Activated T-helper 1 cell treated with anti-CD3 and anti-CD28 coated beads, Interleukin-12 subunit alpha, Interleukin-12 subunit beta, Interleukin-2, Interleukin-4 antibody, amounts not matched to agents 30 ng/mL and 10 ng/mL and 1 ng/mL, durations not matched to agents 14 hours and 24 hours and 36 hours (primary cell): Measurements from ENCODE around the gene ABCB10. TPM values are rescaled to one million over a fixed set of nuclear protein-coding genes. Genes with fewer than 3 reads are reported as not detected.
"Not testable (repeated sequence)": the region's sequence is repeated elsewhere in the genome, so short reads cannot be mapped to it uniquely, and the experiment has no call there.

Source experiments
- DNase-seq: peaks from one replicate; pipeline ENCODE4 v3.0.0; 2021; ENCODE audit warnings: low spot score
- H3K27ac Mint-ChIP-seq: one replicate; pipeline ENCODE4 v1.8.0; 2021; ENCODE audit warnings: mild to moderate bottlenecking, mixed read lengths
- H3K27me3 Mint-ChIP-seq: one replicate; pipeline ENCODE4 v1.8.0; 2022; ENCODE audit warnings: mild to moderate bottlenecking, moderate library complexity, mixed read lengths; ENCODE audit not compliant: insufficient read depth
- H3K36me3 Mint-ChIP-seq: one replicate; pipeline ENCODE4 v1.8.0; 2021; ENCODE audit warnings: low read depth, mixed read lengths
- H3K4me1 Mint-ChIP-seq: one replicate; pipeline ENCODE4 v1.8.0; 2021; ENCODE audit warnings: low read depth, mixed read lengths
- H3K4me3 Mint-ChIP-seq: one replicate; pipeline ENCODE4 v1.8.0; 2021; ENCODE audit warnings: mild to moderate bottlenecking, moderate library complexity, mixed read lengths
- H3K9me3 Mint-ChIP-seq: one replicate; pipeline ENCODE4 v1.8.0; 2021; ENCODE audit warnings: mixed read lengths
- intact Hi-C: fragments of 100-400 bp; cut with micrococcal nuclease; formaldehyde crosslinking; loops from one replicate; pipeline ENCODE4 v1.15.1; 2024
- total RNA-seq: library from RNA; stranded (reverse); gene quantifications from 2 replicates; pipeline ENCODE4 v1.2.3, GENCODE V29; 2022

Gene ABCB10
- 46.2 and 47.0 TPM in 2 replicates for total RNA-seq

- Mint-ChIP-seq H3K27ac (peak within 1 kb of the TSS; percentile 83), H3K9me3 (no peaks in the 10 kb centered on the region), H3K36me3 (peaks cover 11% of the 10 kb centered on the region), H3K27me3 (no peaks in the 10 kb centered on the region), H3K4me1 (peaks cover 50% of the 10 kb centered on the region), H3K4me3 (peak within 1 kb of the TSS; percentile 90)
- DNase-seq: peak; percentile 81
- intact Hi-C loops: loop anchor here (1.0 to 5.0 kb wide), 11 partner anchors 16 to 1102 kb away; partner anchors contain the start of genes CCSAP, COG2, NUP133 and TAF5L
Observed at GRCh38 chr1:229558460-229559335, at the start of gene ABCB10. Gene ABCB10, minus strand, starts transcription at chr1:229558707. Its CDS starts 55 bp downstream, at chr1:229558652.

GRCh38 chr1:229607370-229607769, 48.9 kb upstream of the ABCB10 start:
- peak overlapping the region; percentile 32 for H3K27ac Mint-ChIP-seq
- peaks cover 57% of the 10 kb centered on the region for H3K36me3 Mint-ChIP-seq

GRCh38 chr1:229603371-229604005, 45.0 kb upstream of the ABCB10 start:
- intact Hi-C loops: no loop called here
- Mint-ChIP-seq H3K27ac (no peak overlapping the region), H3K4me1 (no peaks in the 10 kb centered on the region), H3K36me3 (peaks cover 57% of the 10 kb centered on the region), H3K4me3 (no peak overlapping the region), H3K9me3 (no peaks in the 10 kb centered on the region), H3K27me3 (no peaks in the 10 kb centered on the region)
- DNase-seq: no peak

More at GRCh38 chr1:229607370-229607769, 48.9 kb upstream of the ABCB10 start:
- intact Hi-C loops: no loop called here
- no peak overlapping the region for H3K4me3 Mint-ChIP-seq
- no peaks in the 10 kb centered on the region for H3K27me3 Mint-ChIP-seq
- no peaks in the 10 kb centered on the region for H3K4me1 Mint-ChIP-seq
- no peaks in the 10 kb centered on the region for H3K9me3 Mint-ChIP-seq
- DNase-seq: no peak

DNA sequence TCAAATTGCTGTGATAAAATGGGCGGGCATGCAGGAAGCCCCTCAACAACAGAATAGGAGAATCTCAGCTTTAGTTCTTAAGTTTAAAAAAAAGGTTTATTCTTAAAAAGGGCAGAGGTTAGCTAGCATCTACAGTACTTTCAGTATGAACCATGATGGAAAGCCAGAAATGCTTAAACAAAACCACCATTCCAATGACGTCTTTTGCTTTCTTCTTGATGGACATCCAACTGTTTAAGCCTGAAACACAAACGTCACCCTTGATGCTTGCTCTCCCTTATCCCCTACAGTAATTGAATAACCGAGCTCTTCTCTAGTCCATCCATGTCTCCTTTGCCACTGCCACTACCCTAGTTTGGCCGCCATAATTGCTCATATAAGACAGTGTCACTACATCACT, 41.7 kb upstream of the ABCB10 start:
- Mint-ChIP-seq H3K36me3 (peaks cover 40% of the 10 kb centered on the region), H3K27ac (no peak overlapping the region), H3K9me3 (no peaks in the 10 kb centered on the region), H3K4me3 (no peak overlapping the region), H3K4me1 (peaks cover 11% of the 10 kb centered on the region), H3K27me3 (no peaks in the 10 kb centered on the region)
- intact Hi-C loops: no loop called here
- DNase-seq: no peak

- intact Hi-C loops: no loop called here
- no peak for DNase-seq
- peaks cover 37% of the 10 kb centered on the region for H3K36me3 Mint-ChIP-seq
- H3K4me1 Mint-ChIP-seq: peaks cover 11% of the 10 kb centered on the region
- H3K27ac Mint-ChIP-seq: no peak overlapping the region
- no peak overlapping the region for H3K4me3 Mint-ChIP-seq
- no peaks in the 10 kb centered on the region for H3K9me3 Mint-ChIP-seq
- no peaks in the 10 kb centered on the region for H3K27me3 Mint-ChIP-seq
Observed at GRCh38 chr1:229599218-229599954, 40.9 kb upstream of the ABCB10 start.

- H3K9me3 Mint-ChIP-seq: no peaks in the 10 kb centered on the region
- no peaks in the 10 kb centered on the region for H3K27me3 Mint-ChIP-seq
- H3K4me1 Mint-ChIP-seq: peaks cover 11% of the 10 kb centered on the region
- no peak overlapping the region for H3K27ac Mint-ChIP-seq
- intact Hi-C loops: no loop called here
- DNase-seq: no peak
- peaks cover 42% of the 10 kb centered on the region for H3K36me3 Mint-ChIP-seq
- H3K4me3 Mint-ChIP-seq: no peak overlapping the region
Observed at GRCh38 chr1:229597877-229598276, 39.4 kb upstream of the ABCB10 start.

DNA sequence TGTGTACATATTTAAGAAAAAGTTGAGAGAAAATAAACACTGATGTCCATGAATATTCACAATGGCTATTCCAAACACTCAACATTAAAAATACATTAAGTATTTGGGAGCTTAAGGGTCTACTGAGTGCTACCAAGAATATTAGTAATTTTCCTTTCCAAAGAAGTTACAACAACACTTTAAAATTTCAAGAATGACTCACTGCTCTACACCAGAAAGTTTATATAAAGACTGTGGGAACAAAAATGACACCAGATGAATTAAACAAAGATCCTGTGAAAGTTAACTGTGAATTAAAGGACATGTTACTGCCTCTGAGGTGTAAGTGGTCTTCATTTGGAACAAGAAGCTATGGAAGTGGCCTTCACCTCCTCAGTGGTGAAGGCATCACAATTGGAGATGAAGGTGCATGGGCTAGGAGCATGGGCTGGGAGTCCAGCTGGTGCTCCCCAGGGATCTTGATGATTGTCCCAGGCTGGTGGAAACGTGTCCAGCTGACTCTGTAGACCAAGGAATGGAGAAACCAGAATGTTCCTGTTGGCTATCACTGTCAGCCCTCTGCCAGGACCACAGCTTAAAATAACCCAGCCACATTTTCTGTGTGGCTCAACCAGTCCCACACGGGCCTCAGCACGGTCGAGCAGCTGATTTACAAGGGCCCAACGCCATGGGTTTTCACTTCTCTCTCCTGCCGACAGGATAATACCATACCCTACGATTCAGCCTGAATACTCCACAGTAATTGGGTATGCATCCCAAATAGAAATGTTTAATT, 38.6 kb upstream of the ABCB10 start:
- H3K4me1 Mint-ChIP-seq: peaks cover 11% of the 10 kb centered on the region

DNA sequence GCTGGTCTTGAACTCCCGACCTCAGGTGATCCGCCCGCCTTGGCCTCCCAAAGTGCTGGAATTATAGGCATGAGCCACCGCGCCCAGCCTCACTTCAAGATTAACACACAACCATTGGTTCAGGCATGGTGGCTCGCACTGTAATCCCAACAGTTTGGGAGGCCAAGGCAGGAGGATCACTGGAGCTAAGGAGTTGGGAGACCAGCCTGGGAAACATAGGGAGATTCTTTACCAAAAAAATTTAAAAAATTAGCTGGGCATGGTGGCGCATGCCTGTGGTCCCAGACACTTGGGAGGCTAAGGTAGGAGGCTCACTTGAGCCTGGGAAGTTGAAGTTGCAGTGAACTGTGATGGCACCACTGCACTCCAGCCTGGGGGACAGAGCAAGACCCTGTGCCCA, 37.4 kb upstream of the ABCB10 start:
- H3K27me3 Mint-ChIP-seq, H3K4me3 Mint-ChIP-seq, DNase-seq, H3K27ac Mint-ChIP-seq, H3K9me3 Mint-ChIP-seq, intact Hi-C loops: not testable (repeated sequence)
- Mint-ChIP-seq H3K4me1 (peaks cover 11% of the 10 kb centered on the region), H3K36me3 (peaks cover 25% of the 10 kb centered on the region)

More for the DNA sequence above, 38.6 kb upstream of the ABCB10 start:
- Mint-ChIP-seq H3K27me3 (no peaks in the 10 kb centered on the region), H3K4me3 (no peak overlapping the region), H3K36me3 (peaks cover 35% of the 10 kb centered on the region), H3K9me3 (no peaks in the 10 kb centered on the region), H3K27ac (peak overlapping the region; percentile 52)
- intact Hi-C loops: no loop called here
- no peak for DNase-seq

DNA sequence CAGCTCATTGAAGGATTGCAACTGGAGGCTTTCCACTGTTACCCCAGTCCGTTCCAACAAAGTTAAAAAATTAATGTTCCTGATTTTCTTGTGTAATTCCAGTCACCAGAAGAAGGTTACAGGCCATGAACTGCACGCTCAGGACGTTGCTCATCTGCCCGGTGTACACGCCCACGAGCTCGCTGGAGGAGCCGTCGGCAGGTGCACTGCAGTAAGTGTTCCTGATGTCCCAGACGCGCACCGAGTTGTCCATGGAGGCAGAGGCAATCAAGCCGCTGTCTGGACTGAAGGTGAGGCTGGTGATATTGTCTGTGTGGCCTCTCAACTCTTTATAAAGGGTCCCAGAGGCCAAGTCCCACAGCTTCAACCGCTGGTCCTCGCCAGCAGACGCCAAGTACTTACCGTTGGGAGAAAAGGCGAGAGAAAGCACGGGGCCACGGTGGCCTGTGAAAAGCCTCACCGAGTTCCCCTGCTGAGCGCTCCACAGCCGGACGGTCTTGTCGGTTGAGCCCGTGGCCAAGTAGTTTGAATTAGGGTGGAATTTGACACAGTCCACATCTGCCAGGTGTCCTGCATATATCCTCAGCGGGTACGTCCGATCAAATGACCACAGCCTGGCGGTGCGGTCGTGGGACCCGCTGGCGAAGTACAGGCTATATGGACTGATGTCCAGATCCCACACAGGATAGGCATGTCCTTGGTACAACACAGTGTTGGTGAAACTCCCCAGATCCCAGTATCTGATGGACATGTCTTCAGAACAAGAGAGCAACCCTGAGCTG, 35.9 kb upstream of the ABCB10 start:
- no peak overlapping the region for H3K4me3 Mint-ChIP-seq

DNA sequence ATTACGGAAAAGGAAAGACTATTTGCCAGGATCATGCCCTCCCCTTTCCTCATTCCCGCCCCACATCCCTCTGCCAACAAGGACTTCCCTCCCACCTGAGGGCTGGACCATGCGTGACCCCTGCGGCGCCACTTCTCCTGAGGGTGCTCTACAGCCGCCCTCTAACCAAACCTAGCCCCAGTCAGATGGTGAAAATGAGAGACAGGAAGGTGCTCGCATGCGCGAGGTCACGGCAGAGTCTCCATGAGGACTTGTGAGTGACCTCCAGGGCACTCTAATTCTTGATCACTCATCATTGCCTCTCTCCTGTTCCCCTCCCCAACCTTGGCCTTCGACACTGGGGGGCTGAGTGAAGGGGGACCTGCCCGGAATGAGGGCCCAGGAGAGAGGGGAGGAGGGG, 35.3 kb upstream of the ABCB10 start:
- Mint-ChIP-seq H3K9me3 (no peaks in the 10 kb centered on the region), H3K4me3 (no peak overlapping the region), H3K27me3 (no peaks in the 10 kb centered on the region), H3K36me3 (peaks cover 18% of the 10 kb centered on the region), H3K4me1 (peaks cover 11% of the 10 kb centered on the region), H3K27ac (no peak overlapping the region)
- DNase-seq: no peak
- intact Hi-C loops: no loop called here

More for the DNA sequence above, 35.9 kb upstream of the ABCB10 start:
- Mint-ChIP-seq H3K27me3 (no peaks in the 10 kb centered on the region), H3K36me3 (peaks cover 21% of the 10 kb centered on the region), H3K4me1 (peaks cover 11% of the 10 kb centered on the region), H3K9me3 (no peaks in the 10 kb centered on the region), H3K27ac (no peak overlapping the region)
- no peak for DNase-seq
- intact Hi-C loops: no loop called here

DNA sequence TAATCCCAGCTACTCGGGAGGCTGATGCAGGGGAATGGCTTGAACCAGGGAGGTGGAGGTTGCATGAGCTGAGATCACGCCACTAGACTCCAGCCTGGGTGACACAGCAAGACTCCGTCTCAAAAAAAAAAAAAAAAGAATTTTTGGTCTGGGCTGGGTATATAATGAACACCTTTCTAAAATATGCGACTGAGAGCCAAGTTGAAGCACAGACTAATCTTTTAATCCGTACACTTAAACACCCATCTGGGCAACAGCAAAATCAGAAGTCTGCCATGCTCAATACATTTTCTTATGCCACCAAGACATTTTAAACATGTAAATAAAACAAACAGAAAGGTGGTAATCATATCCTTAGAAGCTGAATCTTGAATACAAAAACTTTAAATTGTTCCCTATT, 31.6 kb upstream of the ABCB10 start:
- no peak overlapping the region for H3K27ac Mint-ChIP-seq
- peaks cover 9% of the 10 kb centered on the region for H3K36me3 Mint-ChIP-seq

GRCh38 chr1:229585338-229585737, 26.8 kb upstream of the ABCB10 start:
- DNase-seq: no peak
- H3K9me3 Mint-ChIP-seq: no peaks in the 10 kb centered on the region
- H3K36me3 Mint-ChIP-seq: peaks cover 2% of the 10 kb centered on the region
- no peak overlapping the region for H3K4me3 Mint-ChIP-seq
- no peaks in the 10 kb centered on the region for H3K4me1 Mint-ChIP-seq
- intact Hi-C loops: no loop called here
- no peak overlapping the region for H3K27ac Mint-ChIP-seq
- peaks cover 7% of the 10 kb centered on the region for H3K27me3 Mint-ChIP-seq

More for the DNA sequence above, 31.6 kb upstream of the ABCB10 start:
- no peak for DNase-seq
- intact Hi-C loops: no loop called here
- Mint-ChIP-seq H3K4me1 (no peaks in the 10 kb centered on the region), H3K27me3 (peaks cover 2% of the 10 kb centered on the region), H3K9me3 (no peaks in the 10 kb centered on the region), H3K4me3 (no peak overlapping the region)
